Measurements from ENCODE around the gene MIS12.
A peak's percentile ranks its signal among the peaks of the same experiment; 100 is the strongest.

MIS12 gene

GRCh38 chr17:5464717-5465507, 21.5 kb upstream of the MIS12 start:
- H3K9ac ChIP-seq (ENCODE audit: low read depth, low read length): no peak overlapping the region
- TF ChIP-seq EZH2 (IDR thresholded peaks at IDR 0.05; ENCODE audit: borderline replicate concordance, low read depth, low read length, severe bottlenecking) (no peak), CTCF (IDR thresholded peaks at IDR 0.05; ENCODE audit: borderline replicate concordance, extremely low read depth, low read length, poor library complexity, severe bottlenecking) (no peak)
- ATAC-seq (ENCODE audit: insufficient read depth, low read depth) (no peak), DNase-seq (no peak)
- peaks cover 43% of the 10 kb centered on the region; the same call in 1 of the 2 replicates for H4K20me1 ChIP-seq (ENCODE audit: insufficient read depth, low read length)
- no peak overlapping the region for H3K27ac ChIP-seq (ENCODE audit: low read length)
- H3K9me3 ChIP-seq (ENCODE audit: insufficient read depth, low read length, severe bottlenecking): no peaks in the 10 kb centered on the region
- peaks cover 35% of the 10 kb centered on the region for H3K4me1 ChIP-seq (ENCODE audit: insufficient read depth, low read length)
- peaks cover 68% of the 10 kb centered on the region for H3K79me2 ChIP-seq (ENCODE audit: insufficient read depth, low read length)
- peak overlapping the region; percentile 67; the same call in 1 of the 2 replicates for H3K4me2 ChIP-seq (ENCODE audit: insufficient read depth, low read length)
- H3K27me3 ChIP-seq (ENCODE audit: insufficient read depth, low read length, poor library complexity): no peaks in the 10 kb centered on the region
- H3K4me3 ChIP-seq (ENCODE audit: low read depth in 1 of 2, low read length in 2 of 2): peak overlapping the region in 1 of 2 experiments; percentile 17; a peak in 1 of 4 replicates
- H3K36me3 ChIP-seq (ENCODE audit: insufficient read depth, low read length): peaks cover 48% of the 10 kb centered on the region
- no peak overlapping the region for H2AFZ ChIP-seq (ENCODE audit: low read depth, low read length)

- Histone ChIP-seq H3K4me2 (ENCODE audit: insufficient read depth, low read length) (peak overlapping the region; percentile 67; the same call in 1 of the 2 replicates), H3K9me3 (ENCODE audit: insufficient read depth, low read length, severe bottlenecking) (no peaks in the 10 kb centered on the region), H2AFZ (ENCODE audit: low read depth, low read length) (no peak overlapping the region), H3K36me3 (ENCODE audit: insufficient read depth, low read length) (peaks cover 37% of the 10 kb centered on the region), H4K20me1 (ENCODE audit: insufficient read depth, low read length) (peaks cover 43% of the 10 kb centered on the region; the same call in 1 of the 2 replicates), H3K79me2 (ENCODE audit: insufficient read depth, low read length) (peaks cover 68% of the 10 kb centered on the region), H3K4me3 (ENCODE audit: low read depth in 1 of 2, low read length in 2 of 2) (peak overlapping the region in 1 of 2 experiments; percentile 96; a peak in 1 of 4 replicates), H3K27me3 (ENCODE audit: insufficient read depth, low read length, poor library complexity) (no peaks in the 10 kb centered on the region), H3K9ac (ENCODE audit: low read depth, low read length) (peak overlapping the region; percentile 84; the same call in 1 of the 2 replicates), H3K4me1 (ENCODE audit: insufficient read depth, low read length) (peaks cover 35% of the 10 kb centered on the region), H3K27ac (ENCODE audit: low read length) (no peak overlapping the region)
- no peak for TF ChIP-seq CTCF (IDR thresholded peaks at IDR 0.05; ENCODE audit: borderline replicate concordance, extremely low read depth, low read length, poor library complexity, severe bottlenecking)
- TF ChIP-seq EZH2 (IDR thresholded peaks at IDR 0.05; ENCODE audit: borderline replicate concordance, low read depth, low read length, severe bottlenecking): no peak
- DNase-seq (no peak), ATAC-seq (ENCODE audit: insufficient read depth, low read depth) (no peak)
These were observed 20.1 kb upstream of the MIS12 start for GRCh38 chr17:5466295-5466694.

- Histone ChIP-seq H3K27ac (ENCODE audit: low read length) (peak overlapping the region; percentile 67; the same call in 1 of the 2 replicates), H2AFZ (ENCODE audit: low read depth, low read length) (peak overlapping the region; percentile 78; the same call in 1 of the 2 replicates), H3K4me2 (ENCODE audit: insufficient read depth, low read length) (peak overlapping the region; percentile 67), H4K20me1 (ENCODE audit: insufficient read depth, low read length) (peaks cover 39% of the 10 kb centered on the region; the same call in 1 of the 2 replicates), H3K9me3 (ENCODE audit: insufficient read depth, low read length, severe bottlenecking) (no peaks in the 10 kb centered on the region), H3K27me3 (ENCODE audit: insufficient read depth, low read length, poor library complexity) (no peaks in the 10 kb centered on the region), H3K4me3 (ENCODE audit: low read depth in 1 of 2, low read length in 2 of 2) (peak overlapping the region; percentile 96 to 98; a peak in 3 of 4 replicates), H3K9ac (ENCODE audit: low read depth, low read length) (peak overlapping the region; percentile 84), H3K36me3 (ENCODE audit: insufficient read depth, low read length) (peaks cover 34% of the 10 kb centered on the region), H3K4me1 (ENCODE audit: insufficient read depth, low read length) (peaks cover 35% of the 10 kb centered on the region), H3K79me2 (ENCODE audit: insufficient read depth, low read length) (peaks cover 64% of the 10 kb centered on the region)
- DNase-seq: no peak
- TF ChIP-seq EZH2 (IDR thresholded peaks at IDR 0.05; ENCODE audit: borderline replicate concordance, low read depth, low read length, severe bottlenecking): no peak
- no peak for TF ChIP-seq CTCF (IDR thresholded peaks at IDR 0.05; ENCODE audit: borderline replicate concordance, extremely low read depth, low read length, poor library complexity, severe bottlenecking)
- ATAC-seq (ENCODE audit: insufficient read depth, low read depth): no peak
These were observed 18.9 kb upstream of the MIS12 start for GRCh38 chr17:5467416-5467815.

All from DND-41 (cell line).